GM19397 (cell line): ENCODE measurements around the gene INSC.
A peak's percentile ranks its signal among the peaks of the same experiment; 100 is the strongest.
"Not testable (repeated sequence)": the region's sequence is repeated elsewhere in the genome, so short reads cannot be mapped to it uniquely, and the experiment has no call there.

Experiments
- ATAC-seq: cut with Tn5 transposase; IDR thresholded peaks from one replicate; pipeline ENCODE4 v1.9.1; 2021; ENCODE audit warnings: mild to moderate bottlenecking, moderate library complexity; ENCODE audit not compliant: unreplicated experiment

The INSC gene

GRCh38 chr11:15114501-15115475 is at the start of gene INSC:
Gene INSC, plus strand, starts transcription at chr11:15114923. Its CDS starts 34,252 bp downstream, at chr11:15149175.
- no peak for ATAC-seq

- ATAC-seq, result not testable (repeated sequence)
Observed at GRCh38 chr11:15069751-15070150, 45.0 kb upstream of the INSC start.

- no peak for ATAC-seq
Observed at GRCh38 chr11:15071556-15072255, 43.0 kb upstream of the INSC start.

- ATAC-seq, result no peak
Observed at GRCh38 chr11:15072551-15073143, 42.1 kb upstream of the INSC start.

- no peak for ATAC-seq
Observed at GRCh38 chr11:15073361-15074205, 41.1 kb upstream of the INSC start, which contains the start of gene CALCB. Gene CALCB, plus strand, starts transcription at chr11:15073593. Its CDS starts 1,126 bp downstream, at chr11:15074719.

- ATAC-seq, result peak; percentile 90
Observed at GRCh38 chr11:15074206-15075161, 40.2 kb upstream of the INSC start.

- ATAC-seq, result no peak
Observed at GRCh38 chr11:15075162-15075526, 39.6 kb upstream of the INSC start.

GRCh38 chr11:15091175-15091574 is 23.5 kb upstream of the INSC start:
- no peak for ATAC-seq

- ATAC-seq, result no peak
Observed at GRCh38 chr11:15091625-15092024, 23.1 kb upstream of the INSC start.

GRCh38 chr11:15093432-15093831 is 21.3 kb upstream of the INSC start:
- no peak for ATAC-seq

- no peak for ATAC-seq
Observed at GRCh38 chr11:15095736-15096228, 18.9 kb upstream of the INSC start.

- no peak for ATAC-seq
Observed at GRCh38 chr11:15097411-15097810, 17.3 kb upstream of the INSC start.

GRCh38 chr11:15099267-15099666 is 15.5 kb upstream of the INSC start:
- no peak for ATAC-seq

GRCh38 chr11:15101072-15101709 is 13.5 kb upstream of the INSC start:
- ATAC-seq, result peak; percentile 83

- no peak for ATAC-seq
Observed at GRCh38 chr11:15104166-15104565, 10.6 kb upstream of the INSC start.

GRCh38 chr11:15106201-15106965 is 8.3 kb upstream of the INSC start:
- no peak for ATAC-seq

GRCh38 chr11:15107730-15108515 is 6.8 kb upstream of the INSC start:
- peak; percentile 66 for ATAC-seq
